ENCODE results near the gene SPECC1L.
"Not testable (repeated sequence)": the region's sequence is repeated elsewhere in the genome, so short reads cannot be mapped to it uniquely, and the experiment has no call there.

Gene SPECC1L

GRCh38 chr22:24291515-24292201 lies 21.0 kb downstream of the SPECC1L start:
- no peak for TF ChIP-seq CTCF (IDR thresholded peaks at IDR 0.05; ENCODE audit: insufficient read depth, low read length, missing control alignments)
- ChIA-PET CTCF (interaction anchor here (1.0 to 1.6 kb wide), 3 partner anchors 22 to 211 kb away, joined by 3 to 4 read pairs (median 3); no protein-coding TSS in a partner anchor), POLR2A (no interaction called here)
- H3K4me3 ChIP-seq (ENCODE audit: low read depth, low read length) = no peak overlapping the region
- no peak for DNase-seq (ENCODE audit: low read depth, low spot score)

- H3K4me3 ChIP-seq (ENCODE audit: low read depth, low read length); DNase-seq (ENCODE audit: low read depth, low spot score); POLR2A ChIA-PET: not testable (repeated sequence)
- CTCF ChIA-PET = interaction anchor here (1.3 to 1.6 kb wide), 2 partner anchors 21 to 31 kb away, joined by 3 to 4 read pairs; no protein-coding TSS in a partner anchor
These were observed 21.7 kb downstream of the SPECC1L start for GRCh38 chr22:24292202-24292830.

- POLR2A ChIA-PET; DNase-seq (ENCODE audit: low read depth, low spot score); H3K4me3 ChIP-seq (ENCODE audit: low read depth, low read length); CTCF ChIA-PET: not testable (repeated sequence)
These were observed 24.3 kb downstream of the SPECC1L start for GRCh38 chr22:24294913-24295312.

- CTCF ChIA-PET; DNase-seq (ENCODE audit: low read depth, low spot score); POLR2A ChIA-PET; H3K4me3 ChIP-seq (ENCODE audit: low read depth, low read length): not testable (repeated sequence)
These were observed 28.0 kb downstream of the SPECC1L start for GRCh38 chr22:24298497-24299155.

- POLR2A ChIA-PET; CTCF ChIA-PET; H3K4me3 ChIP-seq (ENCODE audit: low read depth, low read length); DNase-seq (ENCODE audit: low read depth, low spot score): not testable (repeated sequence)
These were observed 29.9 kb downstream of the SPECC1L start for GRCh38 chr22:24300522-24300921.

- no peak for TF ChIP-seq CTCF (IDR thresholded peaks at IDR 0.05; ENCODE audit: insufficient read depth, low read length, missing control alignments)
- no peak for DNase-seq (ENCODE audit: low read depth, low spot score)
- ChIA-PET POLR2A (no interaction called here), CTCF (interaction anchor here (1.4 kb wide), 1 partner anchor 13 kb away, joined by 4 read pairs; no protein-coding TSS in a partner anchor)
- H3K4me3 ChIP-seq (ENCODE audit: low read depth, low read length) = no peak overlapping the region
These were observed 32.0 kb downstream of the SPECC1L start for GRCh38 chr22:24302591-24302990.

- ChIA-PET CTCF (interaction anchor here (1.4 kb wide), 1 partner anchor 14 kb away, joined by 4 read pairs; no protein-coding TSS in a partner anchor), POLR2A (no interaction called here)
- no peak for TF ChIP-seq CTCF (IDR thresholded peaks at IDR 0.05; ENCODE audit: insufficient read depth, low read length, missing control alignments)
- H3K4me3 ChIP-seq (ENCODE audit: low read depth, low read length) = no peak overlapping the region
- DNase-seq (ENCODE audit: low read depth, low spot score) = no peak
These were observed 32.4 kb downstream of the SPECC1L start for GRCh38 chr22:24303007-24303406.

GRCh38 chr22:24304062-24304675 lies 33.5 kb downstream of the SPECC1L start:
- CTCF ChIA-PET = interaction anchor here (1.0 kb wide), 1 partner anchor 19 kb away, joined by 5 read pairs; no protein-coding TSS in a partner anchor
- H3K4me3 ChIP-seq (ENCODE audit: low read depth, low read length) = no peak overlapping the region
- TF ChIP-seq CTCF (IDR thresholded peaks at IDR 0.05; ENCODE audit: insufficient read depth, low read length, missing control alignments) = no peak
- DNase-seq (ENCODE audit: low read depth, low spot score) = no peak
- POLR2A ChIA-PET = no interaction called here
